Loucy (cell line): Measurements from ENCODE around the gene CTDSPL.

Experiments used
- CTCF ChIP-seq: fragments of 200-600 bp; sonication (generic); conservative IDR thresholded peaks from 2 replicates; pipeline ENCODE4 v1.5.1; 2014; ENCODE audit warnings: mild to moderate bottlenecking, antibody characterized with exemption, low read length
- EZH2phosphoT487 ChIP-seq: fragments of 200-600 bp; IDR thresholded peaks from 2 replicates; pipeline ENCODE4 v1.6.1; 2018; ENCODE audit warnings: antibody characterized with exemption, mild to moderate bottlenecking, moderate library complexity, borderline replicate concordance

DNA sequence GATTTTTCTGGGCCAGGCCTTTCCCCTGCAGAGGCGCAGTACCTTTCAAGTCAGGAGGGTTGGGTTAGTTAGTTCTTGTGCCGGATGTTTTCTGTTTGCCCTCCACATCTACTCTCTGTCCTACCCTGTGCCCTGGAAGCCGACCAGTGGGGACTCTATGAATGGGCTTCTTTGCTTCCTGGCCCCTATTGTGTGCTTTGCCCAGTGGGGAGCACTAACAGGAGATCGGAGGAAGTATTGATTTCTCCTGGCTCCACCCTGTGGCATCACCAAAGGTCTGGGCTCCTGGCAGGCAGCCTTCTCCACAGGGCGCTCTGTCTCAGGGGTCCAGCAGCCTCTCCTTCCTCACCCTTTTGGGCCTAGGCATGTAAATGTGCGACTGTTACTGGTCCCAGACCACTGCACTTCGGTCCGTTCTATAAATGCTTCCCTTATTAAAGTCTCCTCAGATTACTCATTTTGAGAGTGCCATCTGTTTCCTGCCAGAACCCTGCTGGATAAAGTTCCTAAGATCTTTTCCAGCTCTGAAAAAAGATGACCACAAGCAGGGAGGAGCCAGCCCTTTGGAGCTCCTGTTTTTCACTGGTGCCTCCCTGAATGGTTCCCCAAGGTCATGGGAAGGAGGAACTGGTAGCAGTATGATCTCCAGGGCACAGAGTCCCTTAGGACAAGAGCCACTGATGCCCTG lies 44.5 kb downstream of the CTDSPL start:
- TF ChIP-seq CTCF (no peak), EZH2phosphoT487 (no peak)
